ENCODE results near the gene DLG5. TPM values are rescaled to one million over a fixed set of nuclear protein-coding genes. Genes with fewer than 3 reads are reported as not detected.

Gene DLG5
- total and polyA plus RNA-seq, 2 donors (not counting 1 experiment from before 2014, with no cell fraction given), result 0.51 to 0.54 TPM

DNA sequence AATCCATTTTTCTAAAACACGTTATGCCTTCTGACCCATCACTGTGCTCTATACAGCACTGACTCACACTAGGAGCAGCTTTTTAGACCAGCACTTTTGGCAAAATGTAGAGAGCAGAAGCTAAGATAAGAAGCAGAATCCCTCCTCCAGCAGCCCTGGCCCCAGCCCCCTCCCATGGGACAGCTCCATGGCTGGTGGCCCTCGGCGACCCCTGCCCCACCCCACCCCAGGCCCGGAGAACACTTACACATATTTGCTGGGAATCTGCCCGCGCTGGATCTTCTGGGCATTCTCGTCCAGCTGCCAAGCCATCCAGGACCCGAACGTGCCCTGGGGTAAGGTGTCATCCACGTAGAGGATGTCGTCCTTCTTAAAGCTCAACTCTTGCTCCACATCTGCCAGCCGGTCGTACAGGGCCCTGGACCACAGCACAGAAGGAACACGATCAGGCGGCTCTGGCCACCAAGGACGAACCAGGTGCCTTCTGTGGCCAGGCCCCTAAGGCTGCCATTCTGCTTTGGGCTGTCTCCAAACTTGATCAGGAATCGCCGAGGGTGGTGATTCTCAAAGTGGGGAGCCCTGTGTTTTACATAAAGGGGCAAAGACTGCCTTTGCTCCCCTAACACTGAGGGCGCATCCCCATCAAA lies 119.9 kb downstream of the DLG5 start:
- no peaks in the 10 kb centered on the region for H3K79me2 ChIP-seq (ENCODE audit: control insufficient read depth, insufficient read depth, low read length)
- H3K9me3 Mint-ChIP-seq (ENCODE audit: insufficient read depth), result no peaks in the 10 kb centered on the region
- ATAC-seq (ENCODE audit: low read depth), result no peak
- H3K27me3 Mint-ChIP-seq, result no peaks in the 10 kb centered on the region
- no peaks in the 10 kb centered on the region for H4K20me1 ChIP-seq (ENCODE audit: control insufficient read depth, insufficient read depth, low read length, poor library complexity, severe bottlenecking)
- H3K27ac Mint-ChIP-seq, result no peak overlapping the region
- TF ChIP-seq, protein P1, sequence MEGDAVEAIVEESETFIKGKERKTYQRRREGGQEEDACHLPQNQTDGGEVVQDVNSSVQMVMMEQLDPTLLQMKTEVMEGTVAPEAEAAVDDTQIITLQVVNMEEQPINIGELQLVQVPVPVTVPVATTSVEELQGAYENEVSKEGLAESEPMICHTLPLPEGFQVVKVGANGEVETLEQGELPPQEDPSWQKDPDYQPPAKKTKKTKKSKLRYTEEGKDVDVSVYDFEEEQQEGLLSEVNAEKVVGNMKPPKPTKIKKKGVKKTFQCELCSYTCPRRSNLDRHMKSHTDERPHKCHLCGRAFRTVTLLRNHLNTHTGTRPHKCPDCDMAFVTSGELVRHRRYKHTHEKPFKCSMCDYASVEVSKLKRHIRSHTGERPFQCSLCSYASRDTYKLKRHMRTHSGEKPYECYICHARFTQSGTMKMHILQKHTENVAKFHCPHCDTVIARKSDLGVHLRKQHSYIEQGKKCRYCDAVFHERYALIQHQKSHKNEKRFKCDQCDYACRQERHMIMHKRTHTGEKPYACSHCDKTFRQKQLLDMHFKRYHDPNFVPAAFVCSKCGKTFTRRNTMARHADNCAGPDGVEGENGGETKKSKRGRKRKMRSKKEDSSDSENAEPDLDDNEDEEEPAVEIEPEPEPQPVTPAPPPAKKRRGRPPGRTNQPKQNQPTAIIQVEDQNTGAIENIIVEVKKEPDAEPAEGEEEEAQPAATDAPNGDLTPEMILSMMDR (IDR thresholded peaks at IDR 0.05), result no peak
- TF ChIP-seq EZH2 (IDR thresholded peaks at IDR 0.05; ENCODE audit: borderline replicate concordance, insufficient read depth, low read depth, low read length, poor library complexity, severe bottlenecking), result no peak
- H3K27me3 ChIP-seq (replicated peaks in 1 of 4; ENCODE audit: control extremely low read depth in 1 of 4, control insufficient read depth in 3 of 4, insufficient read depth in 4 of 4, low read length in 3 of 4), result no peaks in the 10 kb centered on the region
- H3K4me3 ChIP-seq (ENCODE audit: control extremely low read depth in 1 of 5, extremely low read depth in 1 of 5, insufficient read depth in 1 of 5, low read depth in 2 of 5, low read length in 4 of 5), result no peak overlapping the region
- WGBS (ENCODE audit: insufficient coverage), result 95% methylated on average over 18 of the region's 19 CpGs
- CTCF ChIA-PET, result interaction anchor here (0.6 kb wide), 1 partner anchor 565 kb away, joined by 3 read pairs; no protein-coding TSS in a partner anchor
- no peaks in the 10 kb centered on the region for H3K4me1 Mint-ChIP-seq
- POLR2A ChIA-PET, result no interaction called here
- H3K4me2 ChIP-seq (replicated peaks; ENCODE audit: low read depth, low read length, poor library complexity, severe bottlenecking), result no peak overlapping the region
- no peaks in the 10 kb centered on the region for H3K9me3 ChIP-seq (ENCODE audit: control extremely low read depth in 1 of 3, control insufficient read depth in 2 of 3, insufficient read depth in 1 of 3, low read length in 2 of 3)
- DNase-seq, result no peak
- H2AFZ ChIP-seq (ENCODE audit: insufficient read depth, low read depth, low read length, poor library complexity, severe bottlenecking), result no peak overlapping the region
- no peak overlapping the region for H3K9ac ChIP-seq (ENCODE audit: low read length)
- H3K4me1 ChIP-seq (ENCODE audit: control insufficient read depth in 2 of 2, insufficient read depth in 2 of 2, low read length in 2 of 2), result no peaks in the 10 kb centered on the region
- no peaks in the 10 kb centered on the region for H3K36me3 ChIP-seq (replicated peaks in 1 of 2; ENCODE audit: control extremely low read depth in 1 of 2, control insufficient read depth in 1 of 2, extremely low read depth in 1 of 2, insufficient read depth in 2 of 2, low read length in 1 of 2)
- no peak overlapping the region for H3K4me3 Mint-ChIP-seq
- intact Hi-C loops (cut with micrococcal nuclease), result no loop called here
- H3K27ac ChIP-seq (ENCODE audit: low read length in 2 of 2), result no peak overlapping the region

DNA sequence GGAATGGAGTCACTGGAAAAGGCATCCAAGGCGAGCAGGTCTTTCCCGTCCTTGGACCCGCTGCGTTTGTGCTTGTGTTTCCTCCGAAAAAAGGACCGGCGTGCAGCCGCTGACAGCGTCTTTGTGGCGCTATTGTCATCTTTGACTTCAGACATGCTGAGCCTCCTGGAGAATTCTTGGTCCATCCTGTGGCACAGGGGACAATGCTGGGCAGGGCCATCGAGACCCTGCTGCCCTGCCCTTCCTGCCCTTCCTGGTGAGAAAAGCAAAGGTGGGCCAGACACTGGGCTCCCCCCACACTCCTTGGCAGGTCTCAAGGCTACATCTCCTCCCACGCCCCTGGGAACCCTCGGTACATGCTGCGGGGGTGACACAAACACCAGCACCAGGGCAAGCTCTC lies 120.9 kb downstream of the DLG5 start:
- Histone ChIP-seq H3K27me3 (replicated peaks in 1 of 4; ENCODE audit: control extremely low read depth in 1 of 4, control insufficient read depth in 3 of 4, insufficient read depth in 4 of 4, low read length in 3 of 4) (no peaks in the 10 kb centered on the region), H3K4me2 (replicated peaks; ENCODE audit: low read depth, low read length, poor library complexity, severe bottlenecking) (no peak overlapping the region), H3K4me3 (ENCODE audit: control extremely low read depth in 1 of 5, extremely low read depth in 1 of 5, insufficient read depth in 1 of 5, low read depth in 2 of 5, low read length in 4 of 5) (no peak overlapping the region), H2AFZ (ENCODE audit: insufficient read depth, low read depth, low read length, poor library complexity, severe bottlenecking) (no peak overlapping the region), H3K9ac (ENCODE audit: low read length) (no peak overlapping the region), H4K20me1 (ENCODE audit: control insufficient read depth, insufficient read depth, low read length, poor library complexity, severe bottlenecking) (no peaks in the 10 kb centered on the region), H3K4me1 (ENCODE audit: control insufficient read depth in 2 of 2, insufficient read depth in 2 of 2, low read length in 2 of 2) (no peaks in the 10 kb centered on the region), H3K36me3 (replicated peaks in 1 of 2; ENCODE audit: control extremely low read depth in 1 of 2, control insufficient read depth in 1 of 2, extremely low read depth in 1 of 2, insufficient read depth in 2 of 2, low read length in 1 of 2) (no peaks in the 10 kb centered on the region), H3K9me3 (ENCODE audit: control extremely low read depth in 1 of 3, control insufficient read depth in 2 of 3, insufficient read depth in 1 of 3, low read length in 2 of 3) (no peaks in the 10 kb centered on the region), H3K79me2 (ENCODE audit: control insufficient read depth, insufficient read depth, low read length) (no peaks in the 10 kb centered on the region), H3K27ac (ENCODE audit: low read length in 2 of 2) (no peak overlapping the region)
- CTCF ChIA-PET, result no interaction called here
- no peaks in the 10 kb centered on the region for H3K27me3 Mint-ChIP-seq
- no peak overlapping the region for H3K4me3 Mint-ChIP-seq
- H3K9me3 Mint-ChIP-seq (ENCODE audit: insufficient read depth), result no peaks in the 10 kb centered on the region
- no peak for ATAC-seq (ENCODE audit: low read depth)
- intact Hi-C loops (cut with micrococcal nuclease), result no loop called here
- 96% methylated on average over 14 of the region's 14 CpGs for WGBS (ENCODE audit: insufficient coverage)
- no peaks in the 10 kb centered on the region for H3K4me1 Mint-ChIP-seq
- TF ChIP-seq EZH2 (IDR thresholded peaks at IDR 0.05; ENCODE audit: borderline replicate concordance, insufficient read depth, low read depth, low read length, poor library complexity, severe bottlenecking), result no peak
- TF ChIP-seq, protein P1 (IDR thresholded peaks at IDR 0.05), result no peak
- no peak overlapping the region for H3K27ac Mint-ChIP-seq
- POLR2A ChIA-PET, result no interaction called here
- no peak for DNase-seq
